GM18505 (cell line): ENCODE data around the gene MYOT.

Experiments used
- ATAC-seq: cut with Tn5 transposase; IDR thresholded peaks from one replicate; pipeline ENCODE4 v1.9.1; 2021; ENCODE audit not compliant: unreplicated experiment
- POLR2A ChIP-seq: IDR thresholded peaks from 4 replicates; pipeline ENCODE4 v1.6.1; 2011; ENCODE audit warnings: borderline replicate concordance; ENCODE audit not compliant: insufficient read depth, insufficient read length; ENCODE audit errors: extremely low read depth

Gene MYOT

GRCh38 chr5:137867664-137868063 lies at the start of gene MYOT:
TSS of gene MYOT (plus strand) at chr5:137867860. CDS start at chr5:137870652, 2,792 bp downstream.
- no peak for TF ChIP-seq POLR2A

GRCh38 chr5:137819766-137820165 lies 47.9 kb upstream of the MYOT start:
- no peak for ATAC-seq
- TF ChIP-seq POLR2A = no peak

More at GRCh38 chr5:137867664-137868063, at the start of gene MYOT:
- no peak for ATAC-seq

DNA sequence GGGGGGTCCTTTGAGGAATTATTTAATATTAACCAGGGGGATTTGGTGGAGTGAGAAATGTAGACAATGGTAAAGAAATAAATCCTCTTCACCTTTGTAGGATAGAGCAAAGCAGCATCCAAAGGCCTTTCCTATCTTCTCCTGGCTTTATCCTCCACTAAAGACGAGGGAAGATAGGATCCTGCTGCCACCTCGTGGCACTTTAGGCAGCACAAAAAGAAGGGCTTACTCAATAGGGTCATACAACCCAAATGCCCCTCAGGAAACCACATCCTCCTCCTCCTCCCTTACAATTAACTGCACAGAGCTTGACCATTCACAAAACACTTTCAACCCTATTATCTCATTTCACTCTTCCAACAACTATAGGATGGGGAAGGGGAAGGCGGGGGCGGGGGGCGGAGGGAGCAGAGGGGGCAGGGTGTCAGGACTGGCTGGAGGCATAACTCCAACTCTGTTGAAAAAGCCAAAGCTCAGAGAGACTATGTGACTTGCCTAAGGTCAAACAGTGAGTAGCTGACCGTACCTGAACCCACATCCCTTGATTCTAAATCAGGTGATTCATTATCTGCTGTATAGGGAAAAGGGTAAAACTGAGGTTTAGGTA lies 45.4 kb upstream of the MYOT start:
- ATAC-seq = no peak
- TF ChIP-seq POLR2A = no peak

DNA sequence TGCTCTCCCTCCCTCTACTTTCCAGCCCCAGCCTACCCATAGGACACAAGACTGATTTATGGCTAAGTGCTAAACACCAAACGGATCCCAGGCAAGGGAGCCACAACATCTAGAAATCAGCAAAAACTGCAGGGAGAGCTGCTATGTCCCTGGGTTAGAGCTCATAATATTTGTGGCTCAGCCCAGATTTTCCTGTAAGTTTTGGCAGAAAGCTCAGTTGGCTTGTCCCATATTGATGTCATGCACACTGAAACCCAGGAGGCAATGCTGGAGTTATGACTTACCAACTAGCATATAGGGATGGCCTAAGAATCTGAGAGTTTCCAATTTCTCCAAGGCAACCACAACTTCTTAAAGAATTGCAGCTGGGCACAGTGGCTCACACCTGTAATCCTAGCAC lies 44.7 kb upstream of the MYOT start:
- no peak for TF ChIP-seq POLR2A
- no peak for ATAC-seq

DNA sequence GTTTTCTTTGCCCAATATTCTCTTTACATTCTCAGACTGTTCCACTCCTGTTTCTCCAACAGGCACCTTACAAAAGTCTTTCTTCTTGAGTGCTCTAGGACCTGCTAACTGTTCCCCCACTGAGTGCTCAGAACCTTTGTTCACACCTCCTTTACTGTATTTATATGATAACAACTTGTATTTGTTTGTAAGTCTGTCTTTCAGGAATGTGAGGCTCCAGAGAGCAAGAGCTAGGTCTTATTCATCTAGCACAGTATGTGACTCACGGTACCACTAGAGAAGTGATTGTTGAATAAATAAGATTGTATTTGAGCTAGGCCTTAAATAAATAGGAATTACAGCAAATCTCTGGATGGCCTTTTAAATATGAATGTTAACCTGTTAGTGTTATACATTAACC lies 42.5 kb upstream of the MYOT start:
- no peak for TF ChIP-seq POLR2A
- ATAC-seq = no peak

DNA sequence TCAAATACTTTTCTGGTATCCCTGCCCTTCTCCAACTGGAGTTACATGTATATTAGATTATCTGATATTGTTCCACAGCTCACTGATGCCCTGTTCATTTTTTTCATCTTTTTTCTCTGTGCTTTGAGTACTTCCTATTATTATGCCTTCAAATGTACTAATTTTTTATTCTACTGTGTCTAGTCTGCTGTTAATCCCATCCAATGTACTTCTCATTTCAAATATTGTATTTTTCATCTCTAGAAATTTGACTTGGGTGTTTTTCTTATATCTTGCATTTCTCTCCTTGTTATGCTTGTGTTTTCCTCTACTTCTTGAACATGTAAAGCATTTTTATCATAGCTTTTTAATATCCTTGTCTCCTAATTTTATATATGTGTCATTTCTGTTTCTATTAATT lies 41.6 kb upstream of the MYOT start:
- ATAC-seq = no peak
- TF ChIP-seq POLR2A = no peak

GRCh38 chr5:137828180-137828579 lies 39.5 kb upstream of the MYOT start:
- no peak for TF ChIP-seq POLR2A
- no peak for ATAC-seq

DNA sequence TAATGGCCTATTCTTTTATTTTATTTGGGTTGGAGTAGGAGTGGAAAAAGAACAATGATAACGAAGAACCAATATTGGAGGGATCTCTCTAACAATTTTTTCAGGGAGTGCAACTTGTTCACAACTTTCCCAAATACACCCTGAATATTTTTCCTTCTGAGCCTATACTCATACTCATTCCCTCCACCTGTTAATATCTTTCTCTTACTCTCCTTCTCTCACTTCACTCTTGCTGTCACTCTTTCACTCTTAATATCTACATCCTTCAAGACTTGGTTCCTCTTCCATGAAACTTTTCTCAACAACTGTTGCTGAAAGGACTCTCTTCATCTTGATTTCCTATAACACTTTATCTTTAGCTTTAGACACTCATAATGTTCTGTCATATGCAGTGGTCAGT lies 39.0 kb upstream of the MYOT start:
- no peak for TF ChIP-seq POLR2A
- no peak for ATAC-seq

GRCh38 chr5:137831105-137831504 lies 36.6 kb upstream of the MYOT start:
- no peak for TF ChIP-seq POLR2A
- ATAC-seq = no peak

GRCh38 chr5:137831526-137831925 lies 36.1 kb upstream of the MYOT start:
- no peak for ATAC-seq
- no peak for TF ChIP-seq POLR2A

GRCh38 chr5:137832416-137832815 lies 35.2 kb upstream of the MYOT start:
- TF ChIP-seq POLR2A = no peak
- ATAC-seq = no peak

- TF ChIP-seq POLR2A = no peak
- no peak for ATAC-seq
Observed at GRCh38 chr5:137833463-137833862, 34.2 kb upstream of the MYOT start.

DNA sequence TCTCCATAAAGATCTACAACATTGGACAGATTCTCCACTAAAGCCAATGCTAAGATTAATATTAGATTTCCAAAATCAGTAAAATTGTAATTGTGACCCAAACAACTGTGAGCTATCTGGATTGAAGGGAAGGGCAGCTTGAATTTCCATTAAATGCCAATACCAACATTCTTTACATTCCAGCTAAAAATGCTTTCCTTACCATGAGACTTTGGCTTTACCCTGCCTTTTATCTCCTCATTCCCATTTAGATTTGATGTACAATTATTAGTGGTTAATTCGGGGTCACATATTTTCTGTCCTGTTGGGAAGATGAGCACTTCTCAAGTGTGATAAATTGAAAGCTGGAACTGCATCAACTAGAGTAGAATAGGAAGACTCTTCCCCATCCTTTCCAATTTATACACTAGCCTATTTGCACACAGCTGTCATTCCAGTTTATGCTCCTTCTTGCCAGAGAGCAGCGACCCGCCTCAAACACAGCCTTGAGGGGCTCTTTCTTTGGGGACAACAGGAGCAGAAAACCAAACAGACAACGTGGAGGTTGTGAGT lies 33.1 kb upstream of the MYOT start:
- ATAC-seq = no peak
- no peak for TF ChIP-seq POLR2A

DNA sequence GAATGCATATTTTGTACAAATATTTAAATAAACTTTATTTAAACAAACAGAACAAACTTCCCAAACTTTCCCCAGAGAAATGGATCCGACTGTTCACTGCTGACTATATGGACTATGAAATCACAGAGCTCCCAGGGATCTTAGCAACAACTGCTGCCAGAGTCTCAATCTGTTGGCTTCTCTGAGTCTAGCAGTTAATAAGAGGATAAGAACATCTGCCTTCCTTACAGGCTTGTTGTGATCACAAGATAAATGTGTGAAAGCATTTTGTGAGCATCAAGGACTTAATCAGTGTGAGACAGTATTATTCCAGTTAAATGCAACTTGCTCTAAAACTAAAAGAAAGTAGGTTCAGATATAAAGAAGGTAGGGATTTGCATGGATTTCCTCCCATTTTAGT lies 31.4 kb upstream of the MYOT start:
- TF ChIP-seq POLR2A = no peak
- no peak for ATAC-seq

DNA sequence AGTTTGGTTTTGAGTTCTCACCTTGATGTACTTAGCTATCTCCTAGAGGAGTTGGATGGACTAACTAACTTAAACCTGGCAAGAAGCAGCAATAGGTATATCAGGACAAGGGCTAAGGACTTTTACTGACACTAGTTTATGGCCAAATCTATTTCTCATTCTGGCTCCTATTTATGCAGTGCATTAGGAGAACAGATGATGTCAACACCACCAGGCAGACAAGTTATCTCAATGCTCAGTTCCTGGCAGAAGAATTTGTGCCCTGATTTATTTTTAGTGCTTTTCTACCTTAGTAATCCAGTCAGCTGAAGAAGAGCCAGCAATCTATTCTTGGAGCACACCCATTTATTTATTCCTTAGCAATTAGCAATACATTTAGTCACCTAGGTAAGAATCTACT lies 30.7 kb upstream of the MYOT start:
- no peak for TF ChIP-seq POLR2A
- ATAC-seq = no peak

GRCh38 chr5:137837491-137838394 lies 29.9 kb upstream of the MYOT start:
- ATAC-seq = no peak
- no peak for TF ChIP-seq POLR2A
